Measurements from ENCODE around the gene P4HB.
"Not testable (repeated sequence)": the region's sequence is repeated elsewhere in the genome, so short reads cannot be mapped to it uniquely, and the experiment has no call there.

Gene P4HB

GRCh38 chr17:81851423-81851822 lies 8.9 kb downstream of the P4HB start:
- DNase-seq (ENCODE audit: extremely low spot score, insufficient read length, low read depth) (no peak), FAIRE-seq (no peak)

- FAIRE-seq (no peak), DNase-seq (ENCODE audit: extremely low spot score, insufficient read length, low read depth) (no peak)
Observed at GRCh38 chr17:81849457-81849856, 10.9 kb downstream of the P4HB start.

DNA sequence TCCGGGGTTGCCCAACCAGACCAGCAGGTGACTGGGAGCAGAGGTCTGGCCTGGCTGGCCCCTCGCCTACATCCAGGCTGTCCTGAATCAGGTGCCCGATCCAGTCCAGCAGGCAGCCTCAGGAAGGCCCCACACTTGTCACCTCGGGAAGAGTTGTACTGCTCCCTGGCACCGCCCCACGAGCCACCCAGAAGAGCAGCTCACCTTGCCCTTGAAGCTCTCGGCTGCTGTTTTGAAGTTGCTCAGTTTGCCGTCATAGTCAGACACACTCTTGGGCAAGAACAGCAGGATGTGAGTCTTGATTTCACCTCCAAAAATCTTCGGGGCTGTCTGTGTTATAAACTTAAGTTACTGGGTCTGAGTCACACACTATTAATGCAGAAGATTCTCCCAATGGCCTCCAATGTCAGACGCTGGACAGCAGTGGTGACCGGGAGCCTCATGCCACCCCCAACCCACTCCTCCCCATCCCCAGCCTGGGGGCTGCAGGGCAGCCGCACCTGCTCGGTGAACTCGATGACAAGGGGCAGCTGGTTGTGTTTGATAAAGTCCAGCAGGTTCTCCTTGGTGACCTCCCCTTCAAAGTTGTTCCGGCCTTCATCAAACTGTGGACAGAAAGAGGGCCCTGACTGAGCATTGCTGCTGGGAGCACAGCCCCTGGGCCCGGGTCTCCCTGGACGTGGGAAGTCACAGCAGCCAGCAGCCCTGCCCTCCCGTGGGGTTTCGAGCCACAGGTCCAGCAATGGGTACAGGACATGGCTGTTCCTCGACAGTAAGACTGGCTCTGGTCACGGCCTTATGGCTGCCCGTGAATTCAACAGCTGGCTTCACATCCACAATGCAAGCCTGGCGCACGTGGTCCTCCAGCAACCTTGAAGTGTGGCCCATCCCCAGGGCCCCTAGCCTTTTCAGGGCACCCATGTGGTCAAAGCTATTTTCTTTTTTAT lies 13.3 kb downstream of the P4HB start:
- DNase-seq (ENCODE audit: extremely low spot score, insufficient read length, low read depth) (no peak), FAIRE-seq (no peak)

GRCh38 chr17:81845881-81846742 lies 14.2 kb downstream of the P4HB start:
- no peak for FAIRE-seq

GRCh38 chr17:81845361-81845760 lies 15.0 kb downstream of the P4HB start:
- FAIRE-seq: no peak
- no peak for DNase-seq (ENCODE audit: extremely low spot score, insufficient read length, low read depth)

More at GRCh38 chr17:81845881-81846742, 14.2 kb downstream of the P4HB start:
- DNase-seq (ENCODE audit: extremely low spot score, insufficient read length, low read depth): no peak

DNA sequence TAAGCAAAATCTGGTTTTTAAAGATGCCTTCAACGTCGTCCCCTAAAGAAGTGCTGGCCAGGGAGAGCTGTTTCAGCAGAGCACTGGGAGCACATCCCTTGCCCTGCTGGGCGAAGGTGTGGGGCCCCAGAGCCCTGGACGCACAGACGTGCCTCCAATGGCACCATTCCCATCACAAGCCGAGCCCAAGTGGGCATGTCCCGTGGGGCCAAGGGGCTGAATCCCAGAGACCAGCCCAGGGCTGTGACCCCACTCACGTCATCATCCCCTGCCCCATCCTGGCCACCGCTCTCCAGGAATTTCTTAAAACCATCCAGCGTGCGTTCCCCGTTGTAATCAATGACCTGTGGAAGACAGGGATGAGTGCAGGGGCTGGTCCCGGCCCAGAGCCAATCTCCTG lies 15.4 kb downstream of the P4HB start:
- FAIRE-seq (no peak), DNase-seq (ENCODE audit: extremely low spot score, insufficient read length, low read depth) (no peak)

DNA sequence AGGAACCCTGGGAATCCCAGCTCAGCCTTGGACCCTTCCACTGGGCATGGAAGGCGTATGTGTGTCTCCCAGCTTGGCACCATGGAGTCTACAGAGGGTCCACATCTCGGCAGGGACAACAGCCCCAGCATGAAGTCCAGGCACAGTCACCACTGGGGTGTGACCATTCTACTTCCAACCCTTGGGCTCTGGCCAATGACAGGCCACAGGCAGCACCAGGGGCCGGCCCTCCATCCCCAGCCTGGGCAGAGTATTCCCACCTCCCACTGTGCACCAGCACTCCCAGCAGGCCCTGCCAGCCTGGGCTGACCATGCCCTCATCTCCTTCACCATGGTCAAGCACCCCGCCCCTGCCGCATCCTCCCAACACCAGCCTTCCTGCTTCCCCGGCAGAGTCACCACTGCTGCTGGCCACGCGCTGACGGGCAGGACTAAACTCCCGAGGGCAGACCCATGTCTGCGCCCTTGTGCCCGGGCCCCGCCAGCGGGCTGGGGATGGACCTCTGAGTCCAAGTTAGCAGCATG lies 15.9 kb downstream of the P4HB start:
- no peak for FAIRE-seq

GRCh38 chr17:81843713-81844326 lies 16.5 kb downstream of the P4HB start:
- FAIRE-seq: no peak

More for the DNA sequence above, 15.9 kb downstream of the P4HB start:
- no peak for DNase-seq (ENCODE audit: extremely low spot score, insufficient read length, low read depth)

DNA sequence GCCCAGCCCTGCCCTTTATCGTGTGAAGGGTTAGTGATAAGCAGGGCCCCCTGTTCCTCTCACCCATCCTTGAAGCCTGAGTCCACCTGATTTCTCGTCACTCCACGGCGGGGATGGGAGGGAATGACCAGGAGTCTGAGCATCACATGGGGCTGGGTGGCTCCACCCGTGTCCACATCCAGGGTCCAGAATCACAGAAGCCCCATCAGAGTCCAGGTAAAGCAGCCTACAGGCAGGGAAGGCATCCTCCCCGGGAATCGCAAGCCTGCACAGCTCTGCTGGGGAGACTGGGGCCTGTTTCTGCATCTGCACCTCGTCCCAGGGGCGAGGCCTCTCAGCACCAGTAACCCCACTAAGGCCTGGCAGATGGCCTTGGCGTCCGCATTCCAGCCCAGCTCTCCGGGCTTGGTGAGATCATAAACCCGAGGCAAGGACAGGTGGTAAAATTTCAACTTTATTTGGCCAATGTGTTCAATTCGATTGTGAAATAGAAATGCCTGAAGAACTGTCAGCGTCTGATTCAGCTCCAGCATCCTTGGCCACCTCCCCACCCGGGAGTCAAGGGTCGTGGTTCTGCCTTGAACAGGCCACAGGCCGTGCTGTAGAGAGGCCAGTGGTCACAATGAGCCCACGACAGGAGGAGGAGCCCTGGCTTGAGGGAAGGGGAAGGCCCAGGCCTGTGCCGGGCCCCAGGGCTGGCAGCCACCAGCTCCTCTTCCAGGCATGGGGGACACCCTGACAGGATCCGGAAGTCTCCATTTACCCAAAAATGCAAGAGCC lies 17.4 kb downstream of the P4HB start:
- FAIRE-seq (no peak), DNase-seq (ENCODE audit: extremely low spot score, insufficient read length, low read depth) (no peak)

More at GRCh38 chr17:81843713-81844326, 16.5 kb downstream of the P4HB start:
- DNase-seq (ENCODE audit: extremely low spot score, insufficient read length, low read depth): no peak

DNA sequence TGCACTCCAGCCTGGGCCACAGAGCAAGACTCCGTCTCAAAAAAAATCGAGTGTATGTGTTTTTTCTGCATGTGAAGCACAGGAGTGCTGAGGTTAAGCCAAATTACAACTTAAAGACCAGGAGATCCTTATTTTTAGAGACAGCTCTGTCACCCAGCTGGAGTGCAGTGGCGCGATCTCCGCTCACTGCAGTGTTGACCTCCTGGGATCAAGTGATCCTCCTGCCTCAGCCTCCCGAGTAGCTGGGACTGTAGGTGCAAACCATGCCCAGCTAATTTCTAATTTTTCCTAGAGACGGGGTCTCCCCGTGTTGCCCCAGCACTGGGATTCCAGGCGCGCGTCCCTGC lies 18.0 kb downstream of the P4HB start:
- DNase-seq (ENCODE audit: extremely low spot score, insufficient read length, low read depth): no peak
- no peak for FAIRE-seq

DNA sequence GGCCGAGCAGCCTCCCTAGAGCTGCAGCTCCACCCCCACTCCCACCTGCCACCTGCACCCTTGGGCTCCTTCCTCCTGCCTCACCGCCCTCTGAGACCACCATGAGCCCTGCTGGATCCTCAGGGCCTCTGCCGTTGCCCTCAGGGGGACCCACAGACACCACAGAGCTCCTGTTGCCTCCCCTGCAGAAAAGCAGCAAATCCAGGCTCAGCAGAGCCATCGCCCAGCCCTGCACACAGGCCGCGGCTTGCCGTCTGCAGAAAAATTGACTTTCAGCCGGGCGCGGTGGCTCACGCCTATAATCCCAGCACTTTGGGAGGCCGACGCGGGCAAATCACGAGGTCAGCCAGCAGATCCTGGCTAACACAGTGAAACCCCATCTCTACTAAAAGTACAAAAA lies 18.5 kb downstream of the P4HB start:
- no peak for FAIRE-seq
- DNase-seq (ENCODE audit: extremely low spot score, insufficient read length, low read depth): no peak

GRCh38 chr17:81840826-81841778 lies 19.2 kb downstream of the P4HB start:
- no peak for FAIRE-seq
- DNase-seq (ENCODE audit: extremely low spot score, insufficient read length, low read depth): no peak

DNA sequence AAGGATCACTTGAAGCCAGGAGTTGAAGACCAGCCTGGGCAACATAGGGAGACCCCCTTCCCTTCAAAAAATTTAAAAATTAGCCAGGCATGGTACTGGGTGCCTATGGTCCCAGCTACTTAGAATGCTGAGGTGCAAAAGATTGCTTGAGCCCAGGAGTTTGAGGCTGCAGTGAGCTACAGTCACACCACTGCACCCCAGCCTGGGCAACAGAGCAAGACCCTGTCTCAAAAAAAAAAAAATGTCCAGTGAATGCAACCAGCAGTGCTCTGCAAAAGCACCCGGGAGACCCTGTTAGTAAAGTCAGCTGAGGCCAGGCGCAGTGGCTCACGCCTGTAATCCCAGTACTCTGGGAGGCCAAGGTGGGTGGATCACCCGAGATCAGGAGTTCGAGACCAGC lies 20.3 kb downstream of the P4HB start:
- not testable (repeated sequence) for DNase-seq (ENCODE audit: extremely low spot score, insufficient read length, low read depth); FAIRE-seq

DNA sequence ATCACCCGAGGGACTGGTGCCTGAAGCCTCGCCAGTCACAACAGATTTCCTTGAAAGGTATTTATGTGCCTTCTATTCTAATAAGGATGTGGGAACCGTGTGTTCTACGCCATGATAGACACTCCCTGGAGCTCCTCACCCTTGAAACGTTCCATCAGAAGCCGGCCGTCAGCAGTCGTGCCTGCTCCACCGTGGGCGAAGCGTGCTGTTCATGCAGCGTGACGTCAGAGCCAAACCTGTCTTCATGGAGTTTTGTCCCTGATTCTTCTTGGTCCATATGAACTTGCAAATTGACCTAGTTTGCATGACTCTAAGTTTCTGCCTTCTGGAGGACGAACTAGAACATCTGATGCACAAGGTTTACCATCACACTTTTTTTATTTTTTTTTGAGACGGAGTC lies 21.0 kb downstream of the P4HB start:
- no peak for FAIRE-seq

GRCh38 chr17:81838753-81839255 lies 21.5 kb downstream of the P4HB start:
- no peak for FAIRE-seq
- no peak for DNase-seq (ENCODE audit: extremely low spot score, insufficient read length, low read depth)

More for the DNA sequence above, 21.0 kb downstream of the P4HB start:
- no peak for DNase-seq (ENCODE audit: extremely low spot score, insufficient read length, low read depth)

GRCh38 chr17:81837641-81838040 lies 22.7 kb downstream of the P4HB start:
- FAIRE-seq: no peak
- DNase-seq (ENCODE audit: extremely low spot score, insufficient read length, low read depth): no peak

DNA sequence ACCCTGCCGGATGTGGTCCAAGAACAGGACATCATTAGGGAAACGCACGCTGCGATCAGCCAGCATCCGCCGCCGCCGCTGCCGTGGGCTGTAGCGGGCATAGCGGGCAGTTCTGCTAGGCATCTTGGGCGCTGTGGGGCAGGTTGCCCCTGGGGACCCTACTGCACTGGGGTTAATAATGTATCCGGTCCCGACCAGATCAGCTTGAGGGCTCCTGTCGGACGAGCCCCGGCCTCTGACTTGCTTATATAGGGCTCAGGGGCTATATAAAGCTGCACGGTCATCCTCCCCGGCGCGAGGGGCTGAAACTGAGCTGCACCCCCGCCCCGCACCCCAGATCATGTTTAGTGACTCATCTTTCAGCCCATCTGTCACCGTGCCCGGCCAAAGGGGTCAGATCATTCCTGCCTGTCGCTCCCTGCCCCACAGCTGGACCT lies 25.5 kb downstream of the P4HB start, which contains the start of gene PPP1R27:
PPP1R27 (minus strand) TSS at position 220 of the 437 bp plus-strand sequence; CDS start at position 123, 97 bp downstream.
- no peak for DNase-seq (ENCODE audit: extremely low spot score, insufficient read length, low read depth)
- no peak for FAIRE-seq
